HG02938 (cell line): ENCODE data around the gene OR6C68.
"Not testable (repeated sequence)": the region's sequence is repeated elsewhere in the genome, so short reads cannot be mapped to it uniquely, and the experiment has no call there.

Experiments used
- ATAC-seq: cut with Tn5 transposase; IDR thresholded peaks from one replicate; pipeline ENCODE4 v1.9.1; 2021; ENCODE audit warnings: mild to moderate bottlenecking, moderate library complexity; ENCODE audit not compliant: unreplicated experiment

OR6C68 gene

DNA sequence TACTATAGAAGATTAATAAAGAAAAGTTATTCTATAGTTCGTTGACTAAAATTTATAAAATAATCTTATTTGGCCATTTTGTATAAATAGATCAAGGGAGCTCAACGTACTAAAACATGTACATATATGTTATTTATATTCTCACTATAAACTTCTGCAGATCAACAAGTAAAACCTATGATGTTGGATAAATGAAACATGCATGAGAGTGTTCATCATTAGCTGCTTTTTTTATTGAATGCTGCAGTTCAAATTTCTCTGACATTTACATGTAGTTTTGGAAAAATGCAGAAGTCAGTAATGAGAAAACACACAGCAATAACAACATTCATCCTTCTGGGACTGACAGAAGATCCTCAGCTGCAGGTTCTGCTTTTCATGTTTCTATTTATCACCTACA lies at the start of gene OR6C68:
Gene OR6C68 (plus strand): TSS at position 301 of the 400 bp plus-strand sequence. CDS start 0 bp downstream, at position 301.
- ATAC-seq, result no peak

DNA sequence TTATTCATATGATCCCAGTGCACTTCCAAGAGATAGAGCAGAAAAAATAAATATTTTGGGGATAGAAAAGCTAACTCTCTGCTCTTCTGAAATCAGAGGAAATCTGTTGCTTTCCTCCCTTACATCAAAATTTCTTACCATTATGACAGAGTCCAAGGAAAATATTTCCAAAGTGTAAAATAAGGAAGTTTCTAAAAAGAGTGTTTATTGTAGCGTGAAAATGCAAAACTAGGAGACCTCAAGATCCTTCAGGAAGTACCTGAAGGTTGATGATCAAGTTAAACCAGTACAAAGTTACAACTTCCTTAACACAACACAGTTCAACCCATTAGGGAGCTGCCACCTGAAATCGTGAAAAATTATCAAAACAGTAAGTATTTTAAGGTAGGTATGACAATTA lies 48.4 kb upstream of the OR6C68 start, which contains the start of gene OR6C2:
Gene OR6C2 (plus strand): TSS at position 301 of the 400 bp plus-strand sequence. CDS start 8,138 bp downstream, outside the sequence.
- no peak for ATAC-seq

DNA sequence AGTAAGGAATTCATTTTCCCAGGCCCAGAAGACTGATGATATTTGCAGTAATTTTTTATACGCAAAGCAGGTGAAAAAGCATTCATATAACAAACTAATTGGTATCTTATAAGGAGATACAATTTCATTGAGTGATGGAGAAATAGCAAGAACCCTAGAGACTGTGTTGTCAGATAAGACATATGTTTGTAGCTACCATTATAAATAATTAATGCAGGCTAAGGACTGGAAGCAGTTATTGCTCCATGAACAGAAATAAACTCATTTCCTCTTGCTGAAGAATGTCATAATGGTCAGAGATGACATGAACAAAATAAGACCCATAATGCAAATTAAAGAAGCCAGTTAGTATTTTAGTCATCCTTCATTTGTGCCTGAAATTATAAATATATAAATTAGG lies 46.8 kb upstream of the OR6C68 start:
- ATAC-seq, result no peak

DNA sequence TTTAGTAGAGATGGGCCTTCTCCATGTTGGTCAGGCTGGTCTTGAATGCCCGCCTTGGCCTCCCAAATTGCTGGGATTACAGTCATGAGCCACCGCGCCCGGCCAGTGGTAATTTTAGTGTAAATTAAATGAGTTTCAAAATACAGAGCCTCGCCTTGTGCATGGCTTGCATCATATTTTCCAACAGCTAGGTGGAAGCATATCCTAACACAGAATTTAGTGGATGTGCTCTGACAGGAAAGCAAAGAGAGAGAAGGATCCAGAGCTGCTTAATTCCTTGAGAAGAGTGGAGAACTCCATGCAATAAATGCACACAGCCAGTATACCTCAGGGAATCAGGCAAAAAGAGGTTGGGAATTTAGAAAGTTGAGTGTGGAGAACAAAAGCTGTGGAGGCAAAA lies 45.9 kb upstream of the OR6C68 start:
- no peak for ATAC-seq

DNA sequence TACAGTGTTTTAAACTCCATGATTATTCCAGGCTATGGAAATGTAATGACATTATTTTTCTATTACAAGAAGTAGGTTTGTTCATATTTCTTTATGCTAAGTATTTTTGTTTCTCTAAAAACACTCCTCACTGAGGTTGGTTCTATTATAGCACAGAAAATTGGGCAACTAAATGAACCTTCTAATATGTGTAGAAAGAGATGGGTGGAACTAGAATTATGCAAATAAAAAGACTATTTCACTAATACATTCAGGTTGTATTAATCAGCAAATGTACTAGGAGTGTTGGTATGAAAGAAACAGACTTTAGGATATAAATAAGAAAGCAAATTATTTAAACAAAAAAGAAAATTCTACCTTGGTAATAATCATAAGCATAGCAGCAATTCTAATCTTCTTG lies 43.4 kb upstream of the OR6C68 start:
- ATAC-seq, result no peak

DNA sequence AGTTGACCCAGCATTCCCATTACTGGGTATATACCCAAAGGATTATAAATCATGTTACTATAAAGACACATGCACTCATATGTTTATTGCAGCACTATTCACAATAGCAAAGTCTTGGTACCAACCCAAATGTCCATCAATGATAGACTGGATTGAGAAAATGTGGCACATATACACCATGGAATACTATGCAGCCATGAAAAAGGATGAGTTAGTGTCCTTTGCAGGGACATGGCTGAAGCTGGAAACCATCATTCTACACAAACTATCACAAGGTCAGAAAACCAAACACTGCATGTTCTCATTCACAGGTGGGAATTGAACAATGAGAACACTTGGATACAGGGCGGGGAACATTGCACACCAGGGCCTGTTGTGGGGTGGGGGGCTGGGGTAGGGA lies 27.3 kb upstream of the OR6C68 start:
- not testable (repeated sequence) for ATAC-seq

DNA sequence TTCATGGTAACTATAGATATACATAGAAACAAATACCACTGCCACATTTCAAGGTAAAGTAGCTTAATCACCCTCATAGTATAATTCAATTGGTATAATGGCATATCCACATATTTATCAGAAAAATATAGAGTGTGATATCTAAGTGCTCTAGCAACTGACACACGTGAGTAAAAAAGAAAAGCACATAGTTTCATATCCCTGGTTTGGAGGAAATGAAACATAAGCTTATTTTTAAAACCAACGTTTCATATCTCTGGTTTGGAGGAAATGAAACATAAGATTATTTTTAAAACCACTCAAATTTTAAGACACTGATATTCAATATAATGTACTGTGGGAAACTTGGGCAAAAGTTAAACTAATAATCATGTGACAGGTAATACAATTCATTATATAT lies 24.3 kb upstream of the OR6C68 start:
- ATAC-seq, result no peak

DNA sequence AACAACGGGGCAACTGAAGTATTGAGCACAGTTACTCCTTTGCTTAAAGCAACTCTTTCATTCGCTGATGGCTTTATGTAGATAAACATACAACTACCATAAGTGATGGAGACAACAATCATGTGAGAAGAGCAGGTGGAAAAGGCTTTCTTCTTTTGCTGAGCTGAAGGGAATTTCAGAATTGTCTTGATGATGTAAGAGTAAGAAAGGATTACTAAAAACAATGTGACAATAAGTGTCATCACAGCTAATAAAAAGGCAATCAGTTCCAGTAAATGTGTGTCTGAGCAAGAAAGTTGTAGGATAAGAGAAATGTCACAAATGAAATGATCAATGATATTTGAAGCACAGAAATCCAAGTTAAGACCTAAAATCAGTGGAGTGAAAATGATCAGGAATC lies 22.9 kb upstream of the OR6C68 start:
- no peak for ATAC-seq

DNA sequence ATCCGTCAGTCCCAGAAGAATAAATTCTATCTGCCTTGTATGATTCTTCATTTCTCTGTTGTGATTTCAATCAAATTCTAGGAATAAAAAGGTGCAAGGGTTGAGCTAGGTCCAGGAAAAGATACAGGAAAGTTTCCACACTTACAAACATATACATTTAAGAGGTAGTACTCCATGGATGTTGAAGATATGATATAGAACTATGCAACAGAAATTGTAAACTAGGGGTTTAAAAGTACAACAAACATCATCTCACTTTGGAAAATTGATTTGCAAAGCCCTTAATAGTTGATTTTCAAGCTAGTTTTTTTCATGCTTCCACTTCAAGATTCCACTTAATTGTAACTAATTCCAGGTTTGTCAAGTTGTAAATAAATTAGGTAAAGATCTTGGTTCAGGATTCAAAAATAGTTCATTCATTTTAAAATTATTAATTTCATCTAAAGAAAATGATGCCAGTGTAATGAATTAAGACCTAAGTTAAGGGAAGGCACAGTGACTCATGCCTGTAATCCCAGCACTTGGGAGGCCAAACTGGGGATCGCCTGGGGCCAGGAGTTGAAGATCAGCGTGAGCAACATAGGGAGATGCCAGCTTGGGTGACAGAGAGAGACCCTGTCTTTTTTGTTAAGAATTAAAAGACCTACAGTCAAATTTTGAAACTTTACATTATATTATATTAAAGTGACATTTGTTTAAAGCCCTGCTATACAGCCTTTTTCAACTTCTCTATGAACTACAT lies 21.9 kb upstream of the OR6C68 start, which contains the start of gene OR6C70:
Gene OR6C70 (minus strand): TSS at position 51 of the 742 bp plus-strand sequence. CDS start 0 bp downstream, at position 51.
- no peak for ATAC-seq

DNA sequence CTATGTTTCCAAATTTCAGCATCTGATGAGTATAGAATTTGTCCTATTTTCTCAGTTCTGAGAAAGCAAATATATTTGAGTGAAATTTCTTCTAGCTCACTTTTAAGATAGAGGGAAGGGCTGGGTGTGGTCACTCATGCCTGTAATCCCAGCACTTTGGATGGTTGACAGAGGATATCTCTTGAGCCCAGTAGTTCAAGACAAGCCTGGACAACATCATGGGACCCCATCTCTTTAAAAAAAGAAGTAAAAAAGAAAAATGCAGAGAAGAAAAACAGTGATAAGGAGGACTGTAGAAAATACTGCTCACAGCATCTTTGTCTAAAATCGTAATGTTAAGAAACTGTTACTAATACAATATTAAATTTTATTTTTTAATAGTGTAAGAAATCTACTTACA lies 19.9 kb upstream of the OR6C68 start:
- no peak for ATAC-seq

DNA sequence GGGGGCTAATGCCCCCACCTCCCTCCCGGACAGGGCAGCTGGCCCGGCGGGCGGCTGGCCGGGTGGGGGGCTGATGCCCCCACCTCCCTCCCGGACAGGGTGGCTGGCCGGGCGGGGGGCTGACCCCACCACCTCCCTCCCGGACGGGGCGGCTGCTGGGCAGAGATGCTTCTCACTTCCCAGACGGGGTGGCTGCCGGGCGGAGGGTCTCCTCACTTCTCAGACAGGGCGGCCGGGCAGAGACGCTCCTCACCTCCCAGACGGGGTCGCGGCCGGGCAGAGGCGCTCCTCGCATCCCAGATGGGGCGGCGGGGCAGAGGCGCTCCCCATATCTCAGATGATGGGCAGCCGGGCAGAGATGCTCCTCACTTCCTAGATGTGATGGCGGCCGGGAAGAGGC lies 13.0 kb upstream of the OR6C68 start:
- ATAC-seq, result not testable (repeated sequence)

DNA sequence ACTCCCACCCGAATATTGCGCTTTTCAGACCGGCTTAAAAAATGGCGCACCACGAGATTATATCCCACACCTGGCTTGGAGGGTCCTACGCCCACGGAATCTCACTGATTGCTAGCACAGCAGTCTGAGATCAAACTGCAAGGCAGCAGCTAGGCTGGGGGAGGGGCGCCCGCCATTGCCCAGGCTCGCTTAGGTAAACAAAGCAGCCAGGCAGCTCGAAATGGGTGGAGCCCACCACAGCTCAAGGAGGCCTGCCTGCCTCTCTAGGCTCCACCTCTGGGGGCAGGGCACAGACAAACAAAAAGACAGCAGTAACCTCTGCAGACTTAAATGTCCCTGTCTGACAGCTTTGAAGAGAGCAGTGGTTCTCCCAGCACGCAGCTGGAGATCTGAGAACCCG lies 7.9 kb upstream of the OR6C68 start:
- not testable (repeated sequence) for ATAC-seq

DNA sequence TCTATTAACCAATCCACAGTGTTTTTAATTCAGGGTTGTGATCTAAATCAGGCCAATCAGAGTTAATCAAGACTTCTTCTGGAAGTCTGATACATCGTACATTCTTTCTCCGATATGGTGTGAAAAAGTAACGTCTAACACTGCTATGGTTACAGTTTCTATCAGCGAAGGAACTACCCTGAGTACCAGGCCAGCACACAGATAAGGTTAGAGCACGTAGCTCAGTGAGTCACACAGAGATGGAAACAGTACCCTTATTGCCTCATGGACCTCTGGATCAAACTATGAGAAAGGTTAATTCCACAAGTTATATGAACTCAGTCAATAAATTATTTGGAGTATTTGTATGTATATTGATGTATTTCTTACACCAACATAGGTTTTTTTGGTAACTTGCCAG lies 3.3 kb downstream of the OR6C68 start:
- no peak for ATAC-seq

DNA sequence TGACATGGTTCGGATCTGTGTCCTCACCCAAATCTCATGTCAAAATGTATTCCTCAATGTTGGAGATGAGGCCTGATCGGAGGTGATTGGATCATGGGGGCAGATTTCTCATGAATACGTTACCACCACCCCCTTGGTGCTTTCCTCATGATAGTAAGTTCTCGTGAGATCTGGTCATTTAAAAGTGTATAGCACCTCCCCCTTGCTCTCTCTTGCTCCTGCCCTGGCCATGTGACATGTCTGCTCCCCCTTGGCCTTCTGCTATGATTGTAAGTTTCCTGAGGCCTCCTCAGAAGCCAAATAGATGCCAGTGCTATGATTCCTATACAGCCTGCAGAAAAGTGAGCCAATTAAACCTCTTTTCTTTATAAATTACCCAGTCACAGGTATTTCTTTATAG lies 7.1 kb downstream of the OR6C68 start:
- no peak for ATAC-seq

DNA sequence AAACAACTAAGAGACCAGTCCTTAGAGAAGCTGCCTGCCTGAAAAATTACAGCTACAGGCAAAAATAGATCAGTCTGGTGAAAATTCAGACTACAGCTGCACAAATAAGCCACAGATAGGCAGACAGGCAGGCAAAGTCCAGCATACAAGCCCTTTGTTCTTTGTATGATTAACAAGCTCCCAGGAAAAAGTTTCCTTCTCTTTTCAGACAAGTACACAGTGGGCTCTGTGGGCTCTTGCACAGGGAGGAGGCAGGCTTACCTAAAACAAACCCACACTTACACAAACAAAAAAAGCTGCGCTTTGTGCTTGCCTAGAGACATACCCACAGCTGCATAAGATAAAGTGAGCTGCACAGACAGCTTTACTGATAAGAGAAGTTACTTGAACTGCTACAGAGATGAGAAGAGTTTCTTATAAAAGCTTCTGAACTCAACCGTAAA lies 7.7 kb downstream of the OR6C68 start:
- ATAC-seq, result no peak

DNA sequence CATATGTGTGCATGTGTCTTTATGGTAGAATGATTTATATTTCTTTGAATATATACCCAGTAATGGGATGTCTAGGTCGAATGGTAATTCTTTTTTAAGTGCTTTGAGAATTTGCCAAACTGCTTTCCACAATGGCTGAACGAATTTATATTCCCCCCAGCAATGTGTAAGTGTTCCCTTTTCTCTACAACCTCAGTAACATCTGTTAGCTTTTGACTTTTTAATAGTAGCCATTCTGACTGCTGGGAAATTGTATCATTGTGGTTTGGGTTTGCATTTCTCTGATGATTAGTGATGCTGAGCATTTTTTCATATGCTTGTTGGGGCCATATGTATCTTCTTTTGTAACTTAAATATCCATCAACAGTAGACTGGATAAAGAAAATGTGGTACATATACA lies 9.4 kb downstream of the OR6C68 start:
- no peak for ATAC-seq

DNA sequence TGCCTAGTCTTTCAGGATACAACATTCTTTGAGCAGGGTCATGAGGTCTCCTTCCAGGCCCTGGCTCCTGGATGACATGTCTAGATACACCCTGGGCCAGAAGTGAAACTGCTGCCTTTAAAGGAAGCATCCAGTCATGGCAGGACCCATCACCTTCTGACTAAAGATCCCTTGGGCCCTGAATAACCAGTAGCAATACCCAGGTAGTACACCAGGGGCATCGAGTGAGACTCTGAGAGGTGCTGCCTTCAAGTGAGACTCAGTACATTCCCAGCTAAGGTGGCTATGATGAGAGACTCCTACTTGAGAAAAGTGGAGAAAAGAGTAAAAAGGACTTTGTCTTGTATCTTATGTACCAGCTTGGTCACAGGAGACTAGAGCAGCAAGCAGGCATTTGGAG lies 23.5 kb downstream of the OR6C68 start:
- no peak for ATAC-seq

DNA sequence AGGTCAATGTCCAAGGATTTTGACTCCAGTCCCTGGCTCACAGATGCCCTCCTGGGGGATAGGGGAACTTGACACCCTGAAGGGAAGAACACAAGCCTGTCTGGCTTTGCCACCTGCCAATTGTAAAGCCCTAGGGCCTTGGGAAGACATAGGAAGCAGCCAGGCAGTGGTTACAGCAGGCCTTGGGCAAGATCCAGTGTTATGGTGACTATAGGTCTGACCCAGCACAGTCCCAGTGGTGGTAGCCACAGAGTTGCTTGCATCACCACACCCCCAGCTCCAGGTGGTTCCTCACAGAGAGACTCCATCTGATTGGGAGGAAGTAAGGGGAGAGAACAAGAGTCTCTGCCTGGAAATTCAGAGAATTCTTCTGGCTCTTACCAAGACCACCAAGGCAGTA lies 24.2 kb downstream of the OR6C68 start:
- no peak for ATAC-seq
